Measurements from ENCODE around the gene SSTR3.

DNA sequence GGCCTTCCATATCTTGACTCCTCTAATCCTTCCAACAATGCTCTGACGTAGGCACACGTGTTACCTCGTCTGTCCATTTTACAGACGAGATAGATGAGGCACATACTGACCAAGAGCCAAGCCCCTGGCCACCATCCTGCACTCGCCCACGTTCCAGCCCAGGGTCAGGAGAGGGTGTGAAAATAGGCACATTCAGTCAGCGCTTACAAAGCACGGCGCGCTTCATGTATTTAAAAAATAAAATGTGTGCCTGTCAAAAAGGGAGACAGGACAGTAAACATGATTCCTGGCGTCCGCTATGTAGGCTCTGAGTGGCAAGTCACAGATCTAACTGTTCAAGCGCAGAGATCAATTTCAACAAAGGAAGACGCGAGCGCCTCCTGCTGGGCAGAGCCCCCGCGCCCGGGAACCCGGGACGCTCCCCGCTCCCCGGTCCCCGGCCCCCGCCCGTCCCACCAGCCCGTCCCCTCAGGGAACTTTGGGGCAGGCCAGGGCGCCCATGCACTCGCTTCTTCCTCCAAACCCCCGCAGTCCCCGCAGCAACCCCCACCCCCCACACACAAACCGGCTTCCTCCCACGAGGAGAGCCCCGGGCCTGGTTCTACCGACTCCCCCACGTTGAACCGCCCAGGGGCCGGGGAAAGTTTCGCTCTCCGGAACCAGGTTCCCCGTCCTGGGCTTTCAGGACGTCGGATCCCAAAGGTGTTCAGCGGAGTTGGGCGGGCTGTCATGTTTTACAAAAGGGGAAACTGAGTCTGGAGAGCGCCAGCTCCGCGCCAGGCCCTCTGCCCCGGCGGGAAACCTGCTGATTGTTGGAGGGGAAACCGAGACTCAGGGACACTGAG is 13.8 kb downstream of the SSTR3 start:
- peak; percentile 86 to 98 (median 93) for TF ChIP-seq CTCF (IDR thresholded peaks at IDR 0.05)
- TF ChIP-seq POLR2A (IDR thresholded peaks at IDR 0.05), result no peak
